SH-SY5Y (cell line): ENCODE data around the gene STX5.

Experiments used
- GATA2 ChIP-seq: IDR thresholded peaks from 2 replicates; pipeline ENCODE4 v1.6.1; 2011; ENCODE audit warnings: mild to moderate bottlenecking, low read depth, low read length
- GATA3 ChIP-seq: IDR thresholded peaks from 2 replicates; pipeline ENCODE4 v1.6.1; 2011; ENCODE audit warnings: low read depth, mild to moderate bottlenecking, low read length, moderate library complexity

- TF ChIP-seq GATA2, result no peak
- TF ChIP-seq GATA3, result no peak
These were observed 27.4 kb downstream of the STX5 start for GRCh38 chr11:62804310-62805075.
